HFF-Myc (cell line): ENCODE results near the gene CFDP1.

Experiments used
- DNase-seq: peaks from one replicate; pipeline ENCODE4 v3.0.0-alpha.2; 2011; ENCODE audit warnings: low read depth; ENCODE audit errors: extremely low read depth
- H3K4me3 ChIP-seq: replicated peaks from 2 replicates; pipeline ENCODE4 v1.5.1; 2011; ENCODE audit warnings: low read depth, mild to moderate bottlenecking, control low read depth, low read length
- TF ChIP-seq, protein P1 (sequence below): IDR thresholded peaks from 2 replicates; pipeline ENCODE4 v1.5.1; 2012; ENCODE audit warnings: mild to moderate bottlenecking, low read depth, low read length, control low read depth; ENCODE audit errors: missing control alignments

The CFDP1 gene

DNA sequence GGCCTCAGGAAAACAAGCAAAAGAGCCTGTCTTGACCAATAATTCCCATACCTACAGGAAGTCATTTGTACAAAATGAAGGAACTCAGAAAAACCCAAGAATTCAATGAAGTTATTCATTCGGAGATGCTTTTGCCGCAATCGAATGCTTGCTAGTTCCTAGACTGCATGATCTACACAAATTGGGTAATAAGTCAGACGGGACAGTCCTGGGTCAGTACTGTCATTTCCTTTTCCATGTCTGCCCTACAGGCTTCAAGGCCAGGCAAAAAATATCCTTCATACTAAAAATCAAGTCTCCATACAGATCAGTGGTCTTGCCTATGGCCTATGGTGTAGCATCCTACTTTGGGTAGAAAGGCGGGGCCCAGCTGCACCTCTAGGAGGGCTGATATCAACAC is 71.4 kb downstream of the CFDP1 start:
- H3K4me3 ChIP-seq, result no peak overlapping the region
- TF ChIP-seq, protein P1, sequence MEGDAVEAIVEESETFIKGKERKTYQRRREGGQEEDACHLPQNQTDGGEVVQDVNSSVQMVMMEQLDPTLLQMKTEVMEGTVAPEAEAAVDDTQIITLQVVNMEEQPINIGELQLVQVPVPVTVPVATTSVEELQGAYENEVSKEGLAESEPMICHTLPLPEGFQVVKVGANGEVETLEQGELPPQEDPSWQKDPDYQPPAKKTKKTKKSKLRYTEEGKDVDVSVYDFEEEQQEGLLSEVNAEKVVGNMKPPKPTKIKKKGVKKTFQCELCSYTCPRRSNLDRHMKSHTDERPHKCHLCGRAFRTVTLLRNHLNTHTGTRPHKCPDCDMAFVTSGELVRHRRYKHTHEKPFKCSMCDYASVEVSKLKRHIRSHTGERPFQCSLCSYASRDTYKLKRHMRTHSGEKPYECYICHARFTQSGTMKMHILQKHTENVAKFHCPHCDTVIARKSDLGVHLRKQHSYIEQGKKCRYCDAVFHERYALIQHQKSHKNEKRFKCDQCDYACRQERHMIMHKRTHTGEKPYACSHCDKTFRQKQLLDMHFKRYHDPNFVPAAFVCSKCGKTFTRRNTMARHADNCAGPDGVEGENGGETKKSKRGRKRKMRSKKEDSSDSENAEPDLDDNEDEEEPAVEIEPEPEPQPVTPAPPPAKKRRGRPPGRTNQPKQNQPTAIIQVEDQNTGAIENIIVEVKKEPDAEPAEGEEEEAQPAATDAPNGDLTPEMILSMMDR, result no peak
- DNase-seq, result no peak

DNA sequence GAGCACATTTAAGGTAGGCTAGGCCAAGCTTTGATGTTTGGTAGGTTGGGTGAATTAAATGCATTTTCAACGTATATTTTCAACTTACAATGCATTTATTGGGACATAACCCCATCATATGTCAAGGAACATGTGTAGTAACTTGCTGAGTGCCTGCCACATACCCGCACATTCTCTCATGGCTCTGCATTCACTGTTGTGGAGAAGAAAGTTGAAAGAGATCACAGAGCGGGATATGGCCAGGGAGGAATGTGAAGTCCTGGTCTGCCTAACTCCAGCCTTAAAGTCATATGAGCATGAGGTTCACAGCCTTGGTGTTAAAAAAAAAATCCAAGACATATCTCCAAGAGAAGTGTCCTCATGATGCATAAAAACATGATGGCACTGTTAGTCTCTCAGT is 79.1 kb downstream of the CFDP1 start:
- DNase-seq, result no peak
- TF ChIP-seq, protein P1, result no peak

DNA sequence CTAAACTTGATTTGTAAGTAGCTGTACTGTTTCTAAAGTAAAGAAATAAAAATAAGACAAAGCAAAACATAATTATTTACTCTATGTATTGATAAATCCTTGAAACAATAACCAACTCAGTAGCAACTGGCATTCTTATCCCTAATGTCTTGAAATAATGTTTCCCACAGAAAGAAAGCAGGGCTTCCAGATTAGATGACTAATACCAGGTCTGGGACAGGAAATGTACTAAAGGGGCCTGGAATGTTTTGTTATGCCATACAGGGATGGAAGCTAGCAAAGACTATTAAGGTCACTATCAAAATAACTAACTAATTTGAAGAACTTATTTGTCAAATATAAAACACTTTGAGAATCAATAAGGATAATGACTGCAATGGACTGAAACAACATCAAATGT is 82.1 kb downstream of the CFDP1 start:
- TF ChIP-seq, protein P1, result no peak
- no peak for DNase-seq
- H3K4me3 ChIP-seq, result no peak overlapping the region

More for the DNA sequence above, 79.1 kb downstream of the CFDP1 start:
- no peak overlapping the region for H3K4me3 ChIP-seq

DNA sequence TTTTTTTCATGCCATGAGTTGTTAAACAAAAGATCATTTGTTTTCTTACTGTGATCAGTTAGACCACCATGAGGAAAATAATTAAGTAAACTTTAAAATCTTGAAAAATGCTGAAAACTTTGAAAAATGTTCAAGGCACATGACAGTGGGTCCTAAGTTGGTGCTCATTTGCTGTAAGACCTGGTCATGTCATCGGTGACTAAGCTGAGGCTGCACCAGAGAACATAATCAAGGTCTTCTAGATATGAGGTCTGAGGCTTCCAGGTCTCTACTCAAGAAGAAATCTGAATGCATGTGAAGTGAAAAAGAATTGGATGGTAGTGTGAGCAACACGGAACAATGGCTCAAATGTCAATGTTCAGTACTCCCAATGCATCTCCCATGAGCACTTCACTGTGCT is 87.6 kb downstream of the CFDP1 start:
- no peak for DNase-seq
- no peak overlapping the region for H3K4me3 ChIP-seq
- TF ChIP-seq, protein P1, result no peak

DNA sequence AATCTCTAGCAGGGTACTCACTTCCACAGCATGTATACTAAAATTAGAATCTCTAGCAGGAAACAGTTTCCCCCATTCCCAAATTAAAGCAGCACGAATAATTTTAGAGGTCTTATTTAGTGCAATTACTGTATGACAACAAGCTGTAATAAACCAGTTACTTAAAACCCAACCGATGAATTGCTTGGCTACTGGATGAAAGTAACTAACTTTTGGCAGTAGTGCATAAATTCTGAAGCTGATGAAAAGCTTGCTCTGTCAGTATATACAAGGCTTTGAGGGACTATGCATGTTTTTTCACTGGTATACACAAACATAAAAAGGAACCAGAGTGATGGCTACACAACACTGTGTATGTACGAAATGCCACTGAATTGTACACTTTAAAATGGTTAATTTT is 89.4 kb downstream of the CFDP1 start:
- TF ChIP-seq, protein P1, result no peak
- H3K4me3 ChIP-seq, result no peak overlapping the region
- no peak for DNase-seq

DNA sequence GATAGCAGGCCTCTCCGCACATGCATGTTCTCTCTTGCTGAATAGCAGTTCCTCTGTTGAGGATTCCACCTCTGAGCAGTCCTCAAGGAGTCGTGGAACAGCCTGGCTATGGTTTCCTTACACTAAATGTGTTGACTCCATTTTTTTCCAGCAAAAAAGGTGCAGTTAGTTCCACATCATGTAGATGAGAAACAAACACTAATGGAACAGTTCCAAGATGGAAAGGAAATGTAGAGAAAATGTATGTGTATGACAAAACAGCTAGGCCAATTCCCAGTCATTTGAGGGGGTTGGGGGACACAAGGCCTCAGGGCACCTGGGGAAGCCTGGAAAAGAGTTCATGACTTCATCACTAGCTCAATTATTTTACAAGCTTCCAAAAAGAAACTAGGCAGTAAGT is 90.0 kb downstream of the CFDP1 start:
- TF ChIP-seq, protein P1, result no peak
- no peak for DNase-seq
- H3K4me3 ChIP-seq, result no peak overlapping the region

DNA sequence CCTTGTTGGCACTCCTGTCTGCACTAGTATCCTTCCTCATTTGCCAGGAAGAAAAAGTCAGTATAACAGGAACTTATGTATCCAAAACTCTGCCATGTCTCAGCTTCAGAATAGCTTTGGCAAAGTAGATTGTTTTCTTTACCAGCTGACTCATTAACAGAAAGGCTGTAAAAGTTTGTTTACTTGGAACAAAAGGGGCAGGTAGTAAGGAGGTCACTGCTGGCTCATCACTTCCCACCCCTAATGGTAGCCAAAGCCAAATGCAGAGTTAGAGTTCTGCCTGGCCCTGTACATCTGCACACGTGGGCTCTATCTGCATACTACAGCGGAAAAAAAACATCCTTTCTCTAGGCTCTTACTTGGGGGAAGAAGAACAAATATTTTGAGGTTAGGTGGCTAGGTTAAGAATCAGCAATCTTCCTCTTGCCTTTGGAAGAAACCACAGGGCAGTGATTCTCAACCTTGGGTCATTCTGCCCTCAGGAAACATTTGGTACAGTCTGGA is 90.9 kb downstream of the CFDP1 start:
- H3K4me3 ChIP-seq, result no peak overlapping the region
- no peak for DNase-seq
- TF ChIP-seq, protein P1, result no peak
